Pancreas (tissue), 10 donors: Measurements from ENCODE around the gene PHF21B. TPM values are rescaled to one million over a fixed set of nuclear protein-coding genes. Genes with fewer than 3 reads are reported as not detected.

ENCODE experiments used
- ATAC-seq, 4 donors: fragments of 200-7000 bp; cut with Tn5 transposase; one replicate each; pipeline versions ENCODE4 v1.8.0 to v1.9.1; 2020; ENCODE audit warnings: mild to moderate bottlenecking in 4 of 4, moderate library complexity in 4 of 4
- DNase-seq, 6 donors: peaks; one replicate each; pipeline ENCODE4 v3.0.0-alpha.2; 2020
- FAIRE-seq: peaks from 2 replicates; lab custom pipeline; 2012; peaks lifted over from hg19 to GRCh38; lab: Jason Lieb, UNC
- H3K27ac ChIP-seq, 4 donors: fragments of 200-600 bp; sonication (generic); 1 replicate in 3 of 4; 2 replicates in 1 of 4; pipeline versions ENCODE4 v1.5.0 to v1.8.0; 2020
- H3K27me3 ChIP-seq, 4 donors: fragments of 200-600 bp; one replicate each; pipeline ENCODE4 v1.8.0; 2021
- H3K36me3 ChIP-seq, 3 donors: fragments of 200-600 bp; sonication (generic) in 1 of 3; one replicate each; pipeline versions ENCODE4 v1.5.0 to v1.8.0; 2020 to 2021
- H3K4me1 ChIP-seq, 3 donors: fragments of 200-600 bp; one replicate each; pipeline ENCODE4 v1.8.0; 2021
- H3K4me3 ChIP-seq, 4 donors: fragments of 200-600 bp; sonication (generic) in 2 of 4; one replicate each; pipeline versions ENCODE4 v1.5.0 to v1.8.0; 2020 to 2021
- H3K9me3 ChIP-seq, 4 donors: fragments of 200-600 bp; one replicate each; pipeline ENCODE4 v1.8.0; 2021
- WGBS, 2 donors: extraction: QIAGEN DNeasy Blood & Tissue Kit; methylation state at CpG; one replicate each; pipeline ENCODE4 v1.1.7; 2013; 5-methylcytosine and 5-hydroxymethylcytosine counted together
- intact Hi-C, 3 donors: fragments of 100-400 bp; cut with DNase I; formaldehyde crosslinking; loops; one replicate each; pipeline versions ENCODE4 v1.11.1 to v1.14.2; 2022
- polyA plus RNA-seq, 2 donors: library from polyadenylated mRNA; stranded (reverse); fragments of 200-250 nt; gene quantifications; one replicate each; pipeline ENCODE4 v1.2.3, GENCODE V29; 2013
- total RNA-seq, 6 donors: library from RNA; stranded (reverse); fragmentation: NEBNext Ultra II Directional in 4 of 6; extraction: Animal tissue kit (Norgen Biotek cat#: 25700) in 4 of 6; gene quantifications; one replicate each; pipeline versions ENCODE4 v1.2.1 to v1.2.4, GENCODE V29; 2021 to 2023
- TF ChIP-seq, protein P1 (sequence below), 4 donors: fragments of 200-600 bp; sonication (generic) in 3 of 4; IDR thresholded peaks; one replicate each; pipeline versions ENCODE4 v1.5.0 to v1.8.0; 2021; ENCODE audit warnings: antibody characterized with exemption in 4 of 4
- donor health status: healthy with polysubstance abuse.
- donor health status: DM: no; HTN: no; CAD: no; lungs with moderate emphysema.
- donor health status: DM: no; HTN: no; CAD: no.
- donor health status: control.
- donor health status: control.
- donor health status: Bipolar disorder and iron deficiency.
- donor health status: DM: yes; HTN: yes; CAD: no.
- donor health status: DM: no; HTN: no; CAD: no.
- donor health status: DM: no; HTN: no; CAD: no.
- donor health status: DM: yes; HTN: yes; CAD: no.

PHF21B gene
- total and polyA plus RNA-seq, 8 donors: 0.34 to 2.9 (median 0.57) TPM; not detected in 1

DNA sequence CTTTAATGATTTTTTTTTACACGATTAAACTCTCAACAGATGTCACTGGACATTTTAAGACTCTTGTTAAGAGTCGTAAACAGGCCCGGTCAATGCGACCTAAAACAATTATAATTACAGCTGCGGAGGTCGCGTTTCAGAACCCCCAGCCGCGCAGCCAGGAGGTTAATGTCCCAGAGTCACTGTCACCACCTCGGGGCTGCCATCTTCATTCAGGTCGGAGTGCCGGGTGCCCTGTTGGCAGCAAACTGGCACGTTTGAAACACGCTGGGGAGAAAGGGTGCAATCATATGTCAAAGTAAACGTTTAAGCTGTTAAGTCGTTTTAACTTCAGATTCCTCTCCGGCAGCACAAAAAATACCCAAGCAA is 711 bp upstream of the PHF21B start:
- FAIRE-seq (no peak), DNase-seq (no peak), ATAC-seq (no peak)
- Histone ChIP-seq H3K4me1 (peaks cover 8 to 12% (median 11%) of the 10 kb centered on the region in 3 donors), H3K27me3 (peaks cover 0 to 17% (median 3%) of the 10 kb centered on the region in 4 donors), H3K9me3 (no peaks in the 10 kb centered on the region), H3K4me3 (peak overlapping the region; percentile 10 to 42 (median 21)), H3K36me3 (no peaks in the 10 kb centered on the region), H3K27ac (no peak overlapping the region)
- intact Hi-C loops: no loop called here
- TF ChIP-seq, protein P1, sequence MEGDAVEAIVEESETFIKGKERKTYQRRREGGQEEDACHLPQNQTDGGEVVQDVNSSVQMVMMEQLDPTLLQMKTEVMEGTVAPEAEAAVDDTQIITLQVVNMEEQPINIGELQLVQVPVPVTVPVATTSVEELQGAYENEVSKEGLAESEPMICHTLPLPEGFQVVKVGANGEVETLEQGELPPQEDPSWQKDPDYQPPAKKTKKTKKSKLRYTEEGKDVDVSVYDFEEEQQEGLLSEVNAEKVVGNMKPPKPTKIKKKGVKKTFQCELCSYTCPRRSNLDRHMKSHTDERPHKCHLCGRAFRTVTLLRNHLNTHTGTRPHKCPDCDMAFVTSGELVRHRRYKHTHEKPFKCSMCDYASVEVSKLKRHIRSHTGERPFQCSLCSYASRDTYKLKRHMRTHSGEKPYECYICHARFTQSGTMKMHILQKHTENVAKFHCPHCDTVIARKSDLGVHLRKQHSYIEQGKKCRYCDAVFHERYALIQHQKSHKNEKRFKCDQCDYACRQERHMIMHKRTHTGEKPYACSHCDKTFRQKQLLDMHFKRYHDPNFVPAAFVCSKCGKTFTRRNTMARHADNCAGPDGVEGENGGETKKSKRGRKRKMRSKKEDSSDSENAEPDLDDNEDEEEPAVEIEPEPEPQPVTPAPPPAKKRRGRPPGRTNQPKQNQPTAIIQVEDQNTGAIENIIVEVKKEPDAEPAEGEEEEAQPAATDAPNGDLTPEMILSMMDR (IDR thresholded peaks at IDR 0.05): no peak
- 2 to 3% methylated on average over 17 of the region's 17 CpGs for WGBS, 2 donors

DNA sequence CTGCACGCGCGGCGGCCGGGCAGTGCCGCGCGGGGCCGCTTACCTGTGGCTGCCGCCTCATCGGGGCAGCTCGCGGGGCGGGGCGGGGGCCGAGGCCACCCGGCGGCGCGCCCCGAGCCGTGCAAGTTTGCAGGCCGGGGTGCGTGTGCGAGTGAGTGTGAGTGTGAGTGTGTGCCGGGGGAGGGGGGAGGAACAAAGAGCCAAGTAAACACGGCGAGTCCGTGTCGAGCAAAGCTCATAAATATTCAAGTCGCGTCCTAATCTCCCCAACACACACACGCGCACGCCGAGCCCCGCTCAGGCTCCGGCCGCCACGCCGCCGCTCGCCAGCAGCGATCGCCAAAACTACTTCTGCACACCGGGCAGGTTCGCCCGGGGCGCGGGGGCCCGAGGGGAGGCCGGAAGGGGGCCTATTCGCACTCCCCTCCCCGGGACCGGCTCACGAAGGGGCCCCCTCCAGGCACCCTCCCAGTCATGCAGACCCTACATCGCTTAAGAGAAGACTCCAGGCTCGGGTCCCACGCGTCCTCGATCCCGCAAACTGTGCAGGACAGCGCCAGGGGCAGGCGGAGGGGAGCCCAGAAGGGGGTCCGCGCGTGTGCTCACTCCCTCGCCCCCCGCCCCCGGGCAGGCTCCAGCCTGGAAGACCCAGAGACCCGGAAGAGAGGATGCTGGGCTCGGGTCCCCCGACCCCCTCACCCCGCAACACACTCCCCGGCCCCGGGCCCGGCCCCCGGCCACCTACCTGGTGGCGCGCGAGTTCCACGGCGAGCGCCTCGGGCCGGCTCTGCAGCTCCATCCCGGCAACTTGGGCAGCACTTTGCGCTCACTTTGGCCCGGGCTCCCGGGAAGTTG is 827 bp downstream of the PHF21B start:
- Histone ChIP-seq H3K27me3 (peaks cover 0 to 17% (median 3%) of the 10 kb centered on the region in 4 donors), H3K4me1 (peaks cover 8 to 12% (median 11%) of the 10 kb centered on the region in 3 donors), H3K4me3 (peak overlapping the region in 3 of 4 donors; percentile 12 to 42 (median 32)), H3K36me3 (no peaks in the 10 kb centered on the region), H3K9me3 (no peaks in the 10 kb centered on the region), H3K27ac (no peak overlapping the region)
- TF ChIP-seq, protein P1 (IDR thresholded peaks at IDR 0.05): no peak
- peak in 2 of 4 donors; percentile 16 to 20 for ATAC-seq
- 1% methylated on average over 44 to 90 of the region's 90 CpGs for WGBS, 2 donors
- FAIRE-seq: no peak
- DNase-seq: peak in 1 of 6 donors; percentile 60
- intact Hi-C loops: no loop called here

DNA sequence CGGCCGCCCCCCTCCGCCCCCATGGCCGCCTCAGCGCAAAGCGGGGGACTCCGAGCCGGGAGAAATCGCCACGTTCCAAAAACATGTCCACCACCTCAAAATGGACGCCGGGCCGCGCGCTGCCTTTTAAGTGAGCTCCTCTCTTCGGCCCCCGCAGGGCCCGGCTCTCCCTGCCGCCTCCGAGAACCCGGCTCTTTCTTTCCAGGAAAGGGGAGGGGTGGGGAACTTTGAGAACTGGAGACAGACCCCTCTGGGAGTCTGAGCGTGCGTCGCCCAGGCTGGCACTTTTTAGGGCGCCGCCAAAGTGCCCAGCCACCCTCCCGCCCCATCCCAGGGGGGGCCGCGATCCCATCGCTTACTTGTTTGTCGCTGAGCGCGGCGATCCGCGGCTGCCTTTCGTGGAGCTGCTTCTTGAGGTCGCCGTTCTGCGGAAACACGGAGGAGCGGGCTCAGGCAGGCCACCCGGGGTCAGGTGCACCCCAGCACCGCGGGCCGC is 1.6 kb downstream of the PHF21B start:
- Histone ChIP-seq H3K9me3 (no peaks in the 10 kb centered on the region), H3K36me3 (no peaks in the 10 kb centered on the region), H3K27me3 (peaks cover 0 to 16% (median 3%) of the 10 kb centered on the region in 4 donors), H3K4me1 (peaks cover 8 to 12% (median 11%) of the 10 kb centered on the region in 3 donors), H3K27ac (no peak overlapping the region), H3K4me3 (peak overlapping the region in 3 of 4 donors; percentile 7 to 40 (median 29))
- intact Hi-C loops: no loop called here
- TF ChIP-seq, protein P1 (IDR thresholded peaks at IDR 0.05): no peak
- FAIRE-seq (no peak), DNase-seq (peak in 1 of 6 donors; percentile 63), ATAC-seq (no peak)
- 1% methylated on average over 46 of the region's 46 CpGs for WGBS, 2 donors

DNA sequence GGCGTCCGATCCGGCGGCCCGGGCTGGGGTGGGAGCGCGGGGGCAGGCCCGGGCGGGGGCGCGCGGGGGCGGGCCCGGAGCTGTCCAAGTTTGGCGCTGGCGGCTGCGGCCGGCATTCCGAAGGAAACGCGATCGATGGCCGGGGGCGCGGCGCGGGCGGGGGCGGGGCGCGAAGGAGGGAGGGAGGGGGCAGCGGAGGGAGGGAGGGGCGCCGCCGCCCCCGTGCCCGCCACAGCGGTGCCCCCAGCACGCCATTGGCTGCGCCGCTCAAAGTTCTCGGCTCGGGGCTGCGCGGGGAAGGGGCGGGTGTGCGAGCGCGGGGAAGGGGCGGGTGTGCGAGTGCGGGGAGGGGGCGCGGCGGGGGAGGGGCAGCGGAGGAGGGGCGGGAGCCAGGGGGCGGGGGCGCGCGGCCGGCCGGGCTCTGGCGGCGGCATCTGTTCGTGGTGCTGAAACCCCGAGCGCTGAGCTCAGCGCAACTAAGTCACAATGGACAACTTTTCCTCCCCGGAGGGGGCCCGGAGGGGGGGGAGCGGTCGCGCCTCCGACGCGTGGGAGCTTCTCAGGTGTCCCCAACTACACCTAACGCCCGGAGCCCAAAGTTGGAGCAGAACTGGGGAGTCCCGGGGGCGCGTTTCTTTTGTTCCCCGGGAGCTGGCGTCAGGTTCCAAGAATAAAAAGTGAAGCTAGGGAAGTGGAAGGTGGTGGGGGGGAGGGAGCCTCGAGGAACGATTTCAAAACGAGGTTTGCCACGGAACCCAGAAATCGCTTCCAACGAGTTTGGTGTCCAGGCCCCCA is 2.2 kb downstream of the PHF21B start:
- Histone ChIP-seq H3K27ac (no peak overlapping the region), H3K36me3 (no peaks in the 10 kb centered on the region), H3K27me3 (peaks cover 0 to 11% (median 3%) of the 10 kb centered on the region in 4 donors), H3K9me3 (no peaks in the 10 kb centered on the region), H3K4me3 (peak overlapping the region in 3 of 4 donors; percentile 15 to 40 (median 29)), H3K4me1 (peaks cover 8 to 12% (median 11%) of the 10 kb centered on the region in 3 donors)
- 0 to 1% methylated on average over 30 to 73 of the region's 90 CpGs for WGBS, 2 donors
- intact Hi-C loops: no loop called here
- DNase-seq: peak in 4 of 6 donors; percentile 14 to 64 (median 30)
- ATAC-seq: peak in 3 of 4 donors; percentile 50 to 77 (median 64)
- TF ChIP-seq, protein P1 (IDR thresholded peaks at IDR 0.05): no peak
- no peak for FAIRE-seq
